NCI-H446 (cell line): ENCODE results near the gene MORC3.
"Not testable (repeated sequence)": the region's sequence is repeated elsewhere in the genome, so short reads cannot be mapped to it uniquely, and the experiment has no call there.

Source experiments
- DNase-seq, 2 experiments: peaks; one replicate each; lab custom pipeline; 2025; lab: John Stamatoyannopoulos, UW

Gene MORC3

GRCh38 chr21:36325373-36326010, 5.5 kb downstream of the MORC3 start:
- no peak for DNase-seq

- peak; percentile 16 to 53 for DNase-seq
Measured at GRCh38 chr21:36330904-36331303, 10.9 kb downstream of the MORC3 start.

GRCh38 chr21:36337099-36337509, 17.1 kb downstream of the MORC3 start:
- DNase-seq = no peak

GRCh38 chr21:36338975-36339374, 19.0 kb downstream of the MORC3 start:
- no peak for DNase-seq

GRCh38 chr21:36342581-36342980, 22.6 kb downstream of the MORC3 start:
- not testable (repeated sequence) for DNase-seq

- no peak for DNase-seq
Measured at GRCh38 chr21:36344931-36345330, 24.9 kb downstream of the MORC3 start.

- DNase-seq = no peak
Measured at GRCh38 chr21:36347278-36347961, 27.4 kb downstream of the MORC3 start.

- no peak for DNase-seq
Measured at GRCh38 chr21:36347962-36348328, 27.9 kb downstream of the MORC3 start.

GRCh38 chr21:36349315-36349714, 29.3 kb downstream of the MORC3 start:
- DNase-seq = no peak

- no peak for DNase-seq
Measured at GRCh38 chr21:36350282-36350910, 30.4 kb downstream of the MORC3 start.

- no peak for DNase-seq
Measured at GRCh38 chr21:36354918-36355680, 35.1 kb downstream of the MORC3 start.

GRCh38 chr21:36355868-36356267, 35.9 kb downstream of the MORC3 start:
- DNase-seq = no peak

- DNase-seq = no peak
Measured at GRCh38 chr21:36359185-36359584, 39.2 kb downstream of the MORC3 start.

GRCh38 chr21:36369064-36369685, 49.2 kb downstream of the MORC3 start:
- no peak for DNase-seq

GRCh38 chr21:36375994-36376393, 56.0 kb downstream of the MORC3 start:
- no peak for DNase-seq

- no peak for DNase-seq
Measured at GRCh38 chr21:36377391-36377842, 57.4 kb downstream of the MORC3 start.

- DNase-seq = no peak
Measured at GRCh38 chr21:36379251-36379650, 59.3 kb downstream of the MORC3 start.

- DNase-seq = no peak
Measured at GRCh38 chr21:36381841-36382589, 62.0 kb downstream of the MORC3 start.

GRCh38 chr21:36382722-36383121, 62.7 kb downstream of the MORC3 start:
- DNase-seq = not testable (repeated sequence)

- DNase-seq = no peak
Measured at GRCh38 chr21:36384885-36385232, 64.9 kb downstream of the MORC3 start.
